ENCODE measurements around the gene HIRIP3.
"Not testable (repeated sequence)": the region's sequence is repeated elsewhere in the genome, so short reads cannot be mapped to it uniquely, and the experiment has no call there.

HIRIP3 gene, protein sequence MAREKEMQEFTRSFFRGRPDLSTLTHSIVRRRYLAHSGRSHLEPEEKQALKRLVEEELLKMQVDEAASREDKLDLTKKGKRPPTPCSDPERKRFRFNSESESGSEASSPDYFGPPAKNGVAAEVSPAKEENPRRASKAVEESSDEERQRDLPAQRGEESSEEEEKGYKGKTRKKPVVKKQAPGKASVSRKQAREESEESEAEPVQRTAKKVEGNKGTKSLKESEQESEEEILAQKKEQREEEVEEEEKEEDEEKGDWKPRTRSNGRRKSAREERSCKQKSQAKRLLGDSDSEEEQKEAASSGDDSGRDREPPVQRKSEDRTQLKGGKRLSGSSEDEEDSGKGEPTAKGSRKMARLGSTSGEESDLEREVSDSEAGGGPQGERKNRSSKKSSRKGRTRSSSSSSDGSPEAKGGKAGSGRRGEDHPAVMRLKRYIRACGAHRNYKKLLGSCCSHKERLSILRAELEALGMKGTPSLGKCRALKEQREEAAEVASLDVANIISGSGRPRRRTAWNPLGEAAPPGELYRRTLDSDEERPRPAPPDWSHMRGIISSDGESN

DNA sequence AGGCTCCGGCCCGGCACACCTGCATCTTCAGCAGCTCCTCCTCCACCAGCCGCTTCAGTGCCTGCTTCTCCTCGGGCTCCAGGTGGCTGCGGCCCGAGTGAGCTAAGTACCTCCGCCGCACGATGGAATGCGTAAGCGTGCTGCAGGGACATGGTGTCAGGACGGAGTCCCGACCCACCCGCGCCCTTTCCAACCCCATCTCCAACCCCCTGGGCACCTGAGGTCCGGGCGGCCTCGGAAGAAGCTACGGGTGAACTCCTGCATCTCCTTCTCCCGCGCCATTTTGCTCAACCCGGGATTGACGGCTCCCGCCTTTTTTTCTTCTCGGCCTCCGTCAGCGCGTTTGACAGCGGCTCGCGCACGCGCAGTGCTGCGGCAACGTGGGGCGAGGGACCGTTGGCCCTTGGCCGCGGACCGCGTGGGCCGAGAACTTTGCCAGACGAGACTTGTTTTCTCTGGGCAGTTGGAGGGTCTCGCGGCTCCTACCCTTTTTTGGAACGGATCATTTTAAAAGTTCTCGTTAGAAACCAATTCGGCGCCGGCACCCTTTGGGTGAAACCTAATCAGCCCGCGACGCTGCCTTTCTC lies at the start of gene HIRIP3:
TSS of gene HIRIP3 (minus strand) at position 294 of the 587 bp plus-strand sequence. CDS start at position 282, 12 bp downstream.
- DNase-seq: peak; percentile 91

DNA sequence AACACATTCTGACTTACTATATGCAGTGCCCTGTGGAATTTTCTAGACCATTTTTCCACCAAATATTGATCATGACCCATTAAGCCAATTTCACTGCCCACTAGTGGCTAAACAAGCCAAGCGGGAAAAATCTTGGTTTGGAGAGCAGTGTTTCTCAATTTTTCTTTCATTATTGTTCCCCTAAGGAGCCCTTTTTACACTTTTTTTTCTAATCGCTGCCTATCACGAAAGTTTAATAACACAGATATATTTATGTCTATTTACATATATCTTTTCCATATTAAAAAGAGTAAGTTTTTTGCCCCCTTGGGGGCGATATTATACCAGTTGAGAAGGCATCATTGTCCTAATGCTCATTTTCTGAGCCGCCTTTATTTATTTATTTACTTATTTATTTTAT lies 46.4 kb upstream of the HIRIP3 start:
- DNase-seq: peak; percentile 33

DNA sequence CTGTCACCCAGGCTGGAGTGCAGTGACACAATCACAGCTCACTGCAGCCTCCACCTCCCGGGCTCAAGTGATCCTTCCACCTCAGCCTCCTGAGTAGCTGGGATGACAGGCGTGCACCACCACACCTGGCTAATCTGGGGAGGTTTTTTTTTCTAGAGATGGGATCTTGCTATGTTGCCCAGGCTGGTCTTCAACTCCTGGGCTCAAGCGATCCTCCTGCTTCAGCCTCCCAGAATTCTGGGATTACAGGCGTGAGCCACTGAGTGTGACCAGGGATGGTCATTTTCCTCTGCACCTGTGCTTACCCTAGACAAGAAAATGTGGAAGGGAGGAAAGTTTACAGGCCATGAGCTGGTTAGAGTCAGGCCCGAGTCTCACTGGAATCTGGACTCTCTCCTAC lies 45.3 kb upstream of the HIRIP3 start:
- not testable (repeated sequence) for DNase-seq

DNA sequence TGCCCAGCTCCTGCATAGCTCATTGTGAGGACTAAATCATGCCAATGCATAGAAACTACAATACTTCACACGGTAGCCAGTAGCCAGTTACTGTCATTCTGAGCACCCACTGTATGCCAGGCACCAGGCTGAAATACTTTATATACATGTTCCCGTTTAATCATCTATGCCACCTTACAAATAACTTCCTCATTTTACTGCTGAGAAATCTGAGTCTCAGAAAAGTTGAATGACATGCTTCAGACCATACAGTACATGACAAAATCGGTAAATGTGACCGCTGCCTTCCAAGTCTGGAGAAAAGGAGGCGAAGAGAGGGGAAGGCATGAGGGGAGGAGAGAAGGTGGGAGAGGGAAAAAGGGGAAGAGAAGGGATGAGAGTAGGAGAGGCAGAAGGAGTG lies 44.8 kb upstream of the HIRIP3 start:
- DNase-seq: no peak

DNA sequence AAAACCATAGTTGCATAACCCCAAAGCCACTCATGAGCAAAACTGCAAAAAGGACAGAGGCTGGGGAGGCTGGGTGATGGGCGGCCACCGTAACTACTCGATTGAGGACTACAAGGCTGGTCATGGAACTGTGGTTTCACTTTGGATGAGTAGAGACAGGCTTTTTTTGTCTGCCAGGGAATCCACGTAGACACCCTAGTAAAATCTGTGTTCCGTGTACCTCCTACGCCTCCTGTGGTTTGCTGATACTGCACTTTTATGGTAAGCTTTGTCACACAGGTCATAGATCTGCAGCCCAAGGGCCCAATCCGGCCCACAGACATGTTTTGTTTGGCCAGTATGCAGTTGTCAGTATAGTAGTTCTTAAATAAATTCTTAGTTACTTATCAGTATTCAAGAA lies 37.9 kb upstream of the HIRIP3 start:
- DNase-seq: no peak

DNA sequence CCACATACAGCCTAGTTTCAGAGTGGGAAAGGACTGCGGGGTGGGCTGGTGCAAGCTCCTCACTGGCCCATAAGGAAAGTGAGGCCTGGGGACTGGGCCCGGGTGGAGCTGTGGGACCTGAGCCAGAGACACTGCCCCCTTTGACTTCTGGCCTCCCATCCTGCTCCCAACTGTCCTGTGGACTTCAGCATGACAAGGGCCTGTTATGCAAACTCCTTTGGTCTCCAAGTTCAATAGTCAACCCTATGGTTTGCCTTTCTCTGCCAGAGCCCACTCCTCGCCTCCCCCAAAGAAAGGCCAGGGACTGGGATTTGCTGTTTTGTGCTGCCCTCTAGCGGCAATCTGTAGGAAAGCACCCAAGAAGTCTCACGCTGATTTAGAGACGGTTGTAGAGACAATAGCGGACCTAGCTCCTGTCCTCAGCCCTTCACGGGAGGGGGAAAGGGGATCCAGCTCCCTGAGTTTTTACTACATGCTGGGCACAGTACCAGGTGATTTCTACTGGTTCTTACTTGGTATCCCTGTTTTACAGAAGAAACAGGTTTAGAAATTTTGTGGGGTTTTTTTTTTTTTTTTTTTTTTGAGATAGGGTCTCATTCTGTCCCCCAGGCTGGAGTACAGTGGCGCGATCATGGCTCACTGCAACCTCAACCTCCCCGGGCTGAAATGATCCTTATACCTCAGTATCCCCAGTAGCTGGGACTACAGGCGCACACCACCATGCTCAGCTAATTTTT lies 36.8 kb upstream of the HIRIP3 start:
- peak; percentile 77 for DNase-seq

DNA sequence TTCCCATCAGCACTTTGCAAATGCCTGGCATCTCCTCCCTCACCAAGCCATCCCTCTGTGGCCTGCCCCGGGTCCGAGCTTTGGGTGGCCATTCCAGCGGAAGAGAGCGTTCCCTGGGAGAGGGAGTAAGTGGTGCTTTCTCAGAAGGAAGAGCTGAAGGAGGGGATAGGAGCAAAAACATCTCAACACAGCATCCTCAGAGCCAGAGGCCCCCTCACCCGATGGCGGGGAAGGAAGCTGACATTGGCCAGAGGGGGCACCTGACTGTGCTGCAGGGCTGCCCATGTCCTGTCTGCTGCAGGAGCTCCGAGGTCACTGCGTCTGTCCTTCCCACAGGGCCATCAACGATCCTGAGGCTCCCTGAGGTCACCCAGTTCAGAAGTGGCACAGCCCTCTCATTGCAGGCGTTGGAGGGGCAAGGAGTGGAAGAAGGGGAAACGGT lies 36.1 kb upstream of the HIRIP3 start:
- no peak for DNase-seq

DNA sequence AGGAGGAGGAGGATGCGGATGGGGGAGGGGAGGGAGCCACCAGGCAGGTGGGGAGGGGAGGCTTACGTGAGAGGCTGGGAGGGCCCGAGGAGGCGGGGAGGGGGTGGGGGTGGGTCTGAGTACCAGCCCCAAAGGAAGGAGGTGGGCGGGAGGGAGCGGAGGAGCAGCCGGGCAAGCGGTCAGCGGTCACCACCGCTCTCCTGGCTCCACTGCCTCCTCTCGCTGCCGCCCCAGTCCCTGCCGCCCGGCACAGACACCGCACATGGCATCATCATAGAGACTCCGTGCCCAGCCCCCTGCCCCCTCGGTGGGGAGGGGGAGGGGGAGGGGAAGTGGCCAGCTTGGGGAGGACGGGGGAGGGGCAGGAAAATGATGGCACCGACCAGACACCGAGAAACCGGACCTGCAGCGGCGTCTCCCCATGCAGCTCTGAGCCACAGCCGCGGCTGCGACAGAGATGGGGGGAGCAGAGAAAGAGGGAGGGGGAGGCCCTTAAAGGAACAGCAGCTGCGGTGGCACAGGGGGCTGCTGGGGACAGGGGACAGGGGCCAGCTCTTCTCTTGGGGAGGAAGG lies 35.5 kb upstream of the HIRIP3 start, which contains the start of gene TLCD3B:
TSS of gene TLCD3B (minus strand) at position 431 of the 573 bp plus-strand sequence. CDS start 744 bp downstream, outside the sequence.
- DNase-seq: peak; percentile 29

DNA sequence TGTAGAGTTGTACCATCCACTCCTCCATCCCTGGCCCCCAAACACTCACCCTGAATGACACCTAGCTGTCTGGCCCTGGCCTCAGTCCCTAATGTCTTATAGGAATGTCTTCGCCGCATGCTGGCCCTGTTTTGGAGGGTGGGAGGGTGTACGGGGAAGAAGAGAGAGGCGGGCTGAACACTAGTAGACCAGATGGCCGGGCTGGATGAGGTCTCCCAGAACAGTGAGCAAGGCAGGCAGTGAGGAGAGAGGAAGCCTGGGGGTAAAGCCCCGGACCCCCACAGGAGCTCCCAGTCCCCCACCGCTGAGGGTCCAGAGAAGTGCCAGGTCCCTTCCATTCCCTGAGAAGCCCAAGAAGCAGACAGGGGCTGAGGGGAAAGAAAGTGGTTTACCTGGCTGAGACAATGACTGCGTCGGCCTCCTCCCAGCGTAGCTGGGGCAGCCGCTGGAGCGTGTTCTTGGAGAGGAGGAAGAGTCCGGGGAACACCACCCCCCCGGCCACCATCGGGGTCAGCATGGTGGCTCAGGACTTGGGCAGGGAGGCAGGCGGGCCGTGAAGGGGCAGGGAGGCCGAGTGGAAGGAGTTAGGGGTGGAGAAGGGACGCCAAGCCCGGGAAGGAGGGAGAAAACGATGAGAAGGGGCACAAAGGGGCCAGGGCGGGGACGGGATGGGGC lies 34.7 kb upstream of the HIRIP3 start:
- DNase-seq: no peak

DNA sequence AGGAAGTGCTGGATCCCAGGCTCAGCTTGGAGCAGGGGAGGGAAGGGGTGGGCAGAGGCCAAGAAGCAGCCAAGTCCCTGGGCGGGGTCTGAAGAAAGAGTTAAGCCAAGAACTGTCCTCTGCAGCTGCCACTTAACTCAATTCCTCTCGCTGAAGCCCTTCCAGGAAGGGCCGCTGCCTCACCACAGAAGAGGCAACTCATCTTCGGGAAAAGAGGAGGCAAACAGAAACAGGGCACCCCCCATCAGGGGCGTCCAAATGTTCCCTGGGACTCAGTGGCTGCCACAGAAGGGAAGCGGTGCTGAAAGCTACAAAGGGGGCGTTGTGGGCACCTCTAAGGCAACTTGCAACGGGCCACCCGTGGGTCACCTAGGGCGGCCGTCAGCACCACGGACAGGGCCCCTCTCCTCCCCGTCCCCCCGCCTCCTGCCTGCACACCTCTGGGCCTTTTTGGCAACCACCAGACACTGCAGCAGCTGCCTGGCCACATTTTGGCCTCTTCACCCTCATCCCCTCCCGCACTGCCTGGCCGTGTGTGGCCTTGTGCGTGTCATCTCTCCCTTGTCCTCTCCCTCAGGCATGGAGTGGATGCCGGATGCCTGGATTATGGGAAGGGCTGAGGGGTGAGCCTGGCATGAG lies 33.1 kb upstream of the HIRIP3 start:
- peak; percentile 17 for DNase-seq

DNA sequence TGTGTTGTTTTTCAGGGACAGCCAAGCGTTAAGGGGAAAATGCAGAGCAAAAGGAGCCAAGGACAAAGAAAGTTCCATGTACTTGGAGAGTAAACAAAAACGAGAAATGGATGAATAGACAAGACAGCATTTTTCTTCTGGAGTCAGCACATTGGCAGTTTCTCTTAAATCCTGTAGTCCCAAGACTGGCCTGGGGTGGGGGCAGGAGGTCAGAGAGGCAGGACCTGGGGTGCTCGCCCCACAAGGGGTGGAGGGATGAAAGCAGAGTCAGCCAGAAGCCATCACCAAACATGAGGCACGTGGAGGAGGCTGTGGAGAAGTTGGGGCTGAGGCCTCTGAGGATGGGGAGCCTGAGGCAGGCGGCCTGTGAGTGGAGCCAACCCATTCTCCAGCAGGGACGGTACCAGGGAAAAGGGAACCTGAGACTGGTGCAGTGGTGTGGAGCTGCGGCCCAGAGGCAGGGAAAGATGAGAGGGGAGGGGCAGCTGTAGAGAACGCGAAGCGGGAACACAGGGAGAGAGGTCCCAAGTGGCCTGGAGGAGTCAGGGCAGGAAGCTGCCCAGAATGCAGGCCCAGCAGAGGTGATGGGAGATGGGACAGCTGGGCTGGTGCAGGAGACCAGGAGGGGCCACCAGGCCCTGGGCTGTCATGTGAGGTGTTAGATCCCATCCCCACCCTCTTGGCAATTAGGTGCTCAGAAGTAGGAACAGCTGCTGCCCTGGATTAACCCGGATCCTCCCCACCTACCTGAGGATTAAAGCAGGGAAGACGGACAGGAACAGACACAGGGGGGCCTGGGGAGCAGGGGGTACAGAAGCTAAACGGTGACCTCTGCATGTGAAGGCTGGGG lies 32.4 kb upstream of the HIRIP3 start:
- DNase-seq: peak; percentile 15

DNA sequence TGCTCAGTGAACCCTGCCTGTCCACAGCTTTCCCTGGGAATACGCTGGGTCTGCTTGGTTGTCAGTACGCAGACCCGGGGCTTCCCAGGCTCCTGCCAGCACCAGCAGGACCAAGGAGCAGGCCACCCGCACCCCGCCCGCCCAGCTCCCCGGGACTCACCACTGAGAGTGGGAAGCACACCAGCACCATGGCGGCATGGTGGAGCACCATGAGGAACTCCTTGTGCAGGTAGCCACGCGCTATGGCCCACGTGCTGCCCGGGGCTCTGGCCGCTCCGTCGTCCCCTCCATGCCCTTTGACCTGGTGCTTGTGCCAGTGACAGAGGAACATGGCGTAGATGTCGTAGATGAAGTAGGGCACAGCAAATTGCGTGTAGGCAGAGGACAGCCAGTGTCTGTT lies 31.0 kb upstream of the HIRIP3 start:
- no peak for DNase-seq

DNA sequence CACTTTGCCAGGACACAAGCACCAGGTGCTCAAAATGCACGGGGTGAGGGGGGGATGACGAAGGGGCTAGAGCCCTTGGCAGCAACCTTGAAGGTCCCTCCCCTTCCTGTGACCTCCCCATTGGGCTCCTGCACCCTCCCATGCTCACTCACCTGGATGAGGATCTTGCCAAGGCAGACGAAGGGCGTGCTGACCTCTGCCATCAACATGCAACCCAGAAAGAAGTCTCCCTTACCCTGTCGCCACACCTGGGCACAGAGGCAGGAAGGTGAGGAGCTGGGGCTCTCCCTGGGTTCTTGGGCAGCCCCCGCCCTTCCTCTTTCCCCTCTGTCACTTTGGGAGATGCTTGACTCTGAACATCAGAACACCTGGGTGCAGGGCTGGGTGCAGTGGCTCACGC lies 30.2 kb upstream of the HIRIP3 start:
- DNase-seq: no peak

DNA sequence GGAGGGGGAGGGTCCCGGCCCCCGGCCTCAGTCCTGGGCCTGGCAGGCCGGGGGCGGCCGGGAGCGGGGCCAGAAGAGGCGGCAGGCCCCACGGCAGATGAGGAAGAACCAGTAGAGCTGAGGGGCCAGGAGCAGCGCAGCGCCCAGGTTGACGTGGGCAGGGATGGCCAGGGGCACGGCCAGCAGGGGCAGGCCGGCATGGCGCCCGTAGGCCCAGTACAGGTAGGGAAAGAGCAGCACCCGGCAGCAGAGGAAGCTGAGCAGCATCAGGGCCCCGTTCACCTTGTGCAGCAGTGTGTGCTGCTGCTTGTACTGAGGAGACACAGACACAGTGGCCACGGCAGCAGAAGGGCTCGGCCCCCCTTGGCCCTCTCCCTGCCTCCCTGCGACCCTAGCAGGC lies 29.7 kb upstream of the HIRIP3 start:
- no peak for DNase-seq

DNA sequence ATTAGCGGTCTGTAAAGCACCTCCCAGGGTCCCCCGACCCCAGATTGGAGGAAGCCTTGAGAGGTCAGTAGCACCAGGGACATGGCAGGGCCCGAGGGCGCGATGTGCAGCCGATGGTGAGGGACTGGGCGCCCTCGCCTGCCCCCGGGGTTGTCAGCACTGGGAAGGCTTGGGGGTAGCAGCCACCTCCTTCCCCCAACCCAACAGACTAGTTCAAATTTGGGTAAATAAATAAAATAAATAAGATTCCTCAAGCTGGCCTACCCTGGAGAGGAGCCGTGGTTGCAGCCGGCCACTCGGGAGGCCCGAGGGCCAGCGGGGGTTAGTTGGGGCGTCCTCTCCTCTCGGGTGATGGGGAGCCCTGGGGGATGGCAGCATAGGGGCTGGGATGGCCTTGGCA lies 29.0 kb upstream of the HIRIP3 start:
- DNase-seq: no peak

DNA sequence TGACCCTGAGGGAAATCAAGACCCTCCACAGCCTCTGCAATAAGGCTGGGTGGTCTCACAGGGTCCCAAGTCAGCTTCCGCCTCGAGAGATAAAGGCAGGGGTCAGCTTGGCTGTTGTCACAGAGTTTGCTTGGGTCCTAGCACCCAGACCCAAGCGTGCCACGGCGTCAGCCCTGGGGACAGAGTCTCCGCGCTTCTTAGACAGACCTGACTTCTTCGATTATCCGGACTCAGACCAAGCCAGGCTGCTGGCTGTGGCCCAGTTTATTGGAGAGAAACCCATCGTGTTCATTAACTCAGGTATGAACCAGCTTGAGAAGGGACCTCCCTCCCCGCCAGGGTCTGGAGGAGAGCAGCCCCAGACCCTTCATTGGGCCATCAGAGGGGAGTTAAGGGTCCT lies 28.2 kb upstream of the HIRIP3 start:
- DNase-seq: no peak

DNA sequence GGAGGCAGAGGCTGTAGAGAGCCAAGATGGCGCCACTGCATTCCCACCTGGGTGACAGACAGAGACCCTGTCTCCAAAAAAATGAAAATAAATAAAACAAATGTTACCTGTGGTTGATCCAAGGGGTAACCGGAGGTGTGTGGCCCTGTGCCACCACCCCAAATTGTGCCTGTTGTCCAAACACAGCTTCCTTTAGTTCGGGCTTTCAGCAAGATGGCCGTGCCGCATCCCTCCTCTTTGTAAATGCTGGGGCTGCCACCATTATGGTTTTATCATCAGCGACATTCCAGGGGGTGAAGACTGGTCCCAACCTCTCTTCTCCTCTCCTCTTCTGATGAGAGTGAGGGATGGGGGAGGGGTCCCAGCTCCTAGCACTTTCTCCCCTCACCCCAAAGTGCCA lies 27.5 kb upstream of the HIRIP3 start, which contains the start of gene C16orf92:
TSS of gene C16orf92 (plus strand) at position 312 of the 400 bp plus-strand sequence. CDS start 143 bp downstream, outside the sequence.
- DNase-seq: no peak

DNA sequence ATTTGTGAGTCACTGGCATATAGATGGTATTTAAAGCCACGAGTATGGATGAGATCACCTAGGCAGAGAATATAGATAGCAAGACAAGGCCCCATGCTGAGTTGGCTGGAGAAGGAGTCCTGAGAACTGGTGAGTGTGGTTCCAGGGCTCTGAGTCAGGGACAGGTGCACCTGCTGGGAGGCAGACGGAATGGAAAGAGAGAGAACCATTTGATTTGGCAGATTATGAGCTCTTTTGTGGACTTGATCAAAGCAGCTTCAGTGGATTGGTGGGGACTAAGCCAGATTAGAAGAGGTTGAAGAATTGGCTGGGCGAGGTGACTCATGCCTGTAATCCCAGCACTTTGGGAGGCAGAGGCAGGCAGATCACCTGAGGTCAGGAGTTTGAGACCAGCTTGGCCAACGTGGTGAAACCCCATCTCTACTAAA lies 23.3 kb upstream of the HIRIP3 start:
- DNase-seq: peak; percentile 64

DNA sequence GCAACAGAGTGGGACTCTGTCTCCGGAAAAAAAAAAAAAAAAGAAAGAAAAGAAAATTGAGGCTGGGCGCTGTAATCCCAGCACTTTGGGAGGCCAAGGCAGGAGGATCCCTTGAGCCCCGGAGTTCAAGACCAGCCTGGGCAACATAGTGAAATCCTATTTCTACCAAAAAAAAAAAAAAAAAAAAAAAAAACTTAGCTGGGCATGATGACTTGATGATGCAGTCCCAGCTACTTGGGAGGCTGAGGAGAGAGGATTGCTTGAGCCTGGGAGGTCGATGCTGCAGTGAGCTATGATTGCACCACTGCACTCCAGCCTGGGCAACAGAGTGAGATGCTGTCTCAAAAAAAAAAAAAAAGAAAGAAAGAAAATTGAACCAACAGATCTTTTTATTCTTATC lies 22.5 kb upstream of the HIRIP3 start:
- not testable (repeated sequence) for DNase-seq

DNA sequence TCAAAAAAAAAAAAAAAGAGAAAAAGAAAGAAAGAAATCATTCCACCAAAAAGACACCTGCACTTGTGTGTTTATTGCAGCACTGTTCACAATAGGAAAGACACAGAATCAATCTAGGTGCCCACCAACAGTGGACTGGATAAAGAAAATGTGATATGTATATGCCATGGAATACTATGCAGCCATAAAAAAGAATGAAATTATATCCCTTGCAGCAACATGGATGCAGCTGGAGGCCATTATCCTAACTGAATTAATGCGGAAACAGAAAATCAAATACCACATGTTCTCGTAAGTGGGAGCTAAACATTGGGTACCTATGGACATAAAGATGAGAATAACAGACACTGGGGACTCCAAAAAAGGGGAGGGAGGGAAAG lies 21.9 kb upstream of the HIRIP3 start:
- DNase-seq: no peak
